H1 (cell line): ENCODE measurements around the gene PDZK1IP1. TPM values are rescaled to one million over a fixed set of nuclear protein-coding genes. Genes with fewer than 3 reads are reported as not detected.

Experiments
- FOSL1 ChIP-seq: IDR thresholded peaks from 2 replicates; pipeline ENCODE4 v1.6.1; 2011; ENCODE audit warnings: mild to moderate bottlenecking, low read depth, low read length, moderate library complexity; ENCODE audit not compliant: insufficient read depth
- HDAC6 ChIP-seq: IDR thresholded peaks from one replicate; pipeline ENCODE4 v1.7.1; 2012; ENCODE audit warnings: low read depth, mild to moderate bottlenecking, inconsistent platforms, low read length, moderate library complexity
- MAFK ChIP-seq: IDR thresholded peaks from 2 replicates; pipeline ENCODE4 v1.6.1; 2012; ENCODE audit warnings: low read depth, mild to moderate bottlenecking, improper control_type of control experiment, low read length
- PHF8 ChIP-seq: fragments of 200-600 bp; sonication (generic); conservative IDR thresholded peaks from 2 replicates; pipeline ENCODE4 v1.7.1; 2012; ENCODE audit warnings: low read depth, mild to moderate bottlenecking, inconsistent platforms, low read length, moderate library complexity
- SRF ChIP-seq: IDR thresholded peaks from 2 replicates; pipeline ENCODE4 v1.6.1; 2011; ENCODE audit warnings: mild to moderate bottlenecking, low read depth, low read length, moderate library complexity
- SUZ12 ChIP-seq: fragments of 200-600 bp; sonication (generic); IDR thresholded peaks from 2 replicates; pipeline ENCODE4 v1.6.1; 2012; ENCODE audit warnings: mild to moderate bottlenecking, inconsistent platforms, low read length, moderate library complexity, mixed read lengths
- ZNF274 ChIP-seq: IDR thresholded peaks from 2 replicates; pipeline ENCODE4 v1.7.0; 2012; ENCODE audit warnings: low read length, borderline replicate concordance; ENCODE audit errors: extremely low read depth
- polyA plus RNA-seq, 7 experiments: library from polyadenylated mRNA; depleted of rRNA in 3 of 7; stranded (reverse) in 5 of 7; unstranded in 2 of 7; fragments of >200 nt in 5 of 7; fragments of 200-250 nt in 2 of 7; gene quantifications; 1 replicate in 5 of 7; 2 replicates in 1 of 7; 4 replicates in 1 of 7; pipeline versions ENCODE4 v1.2.1 to v1.2.3, GENCODE V29; 2011 to 2013; ENCODE audit warnings: missing spikeins in 2 of 7, mixed read lengths in 2 of 7
- total RNA-seq: library from RNA; stranded (reverse); fragmentation: NEBNext Ultra II Directional; extraction: Animal tissue kit (Norgen Biotek cat#: 25700); gene quantifications from 2 replicates; pipeline ENCODE4 v1.2.1, GENCODE V29; 2021
- TF ChIP-seq, protein P1 (sequence below): IDR thresholded peaks from 2 replicates; pipeline ENCODE4 v1.6.1; 2012; ENCODE audit warnings: inconsistent platforms

Gene PDZK1IP1
- total and polyA plus RNA-seq, 2 of the 8 experiments (the other 6 are each of a cell fraction or from before 2014, with no cell fraction given): 0.17 TPM; not detected in 1

- TF ChIP-seq FOSL1: no peak
- no peak for TF ChIP-seq ZNF274
- TF ChIP-seq SUZ12: no peak
- TF ChIP-seq PHF8: no peak
- TF ChIP-seq, protein P1, sequence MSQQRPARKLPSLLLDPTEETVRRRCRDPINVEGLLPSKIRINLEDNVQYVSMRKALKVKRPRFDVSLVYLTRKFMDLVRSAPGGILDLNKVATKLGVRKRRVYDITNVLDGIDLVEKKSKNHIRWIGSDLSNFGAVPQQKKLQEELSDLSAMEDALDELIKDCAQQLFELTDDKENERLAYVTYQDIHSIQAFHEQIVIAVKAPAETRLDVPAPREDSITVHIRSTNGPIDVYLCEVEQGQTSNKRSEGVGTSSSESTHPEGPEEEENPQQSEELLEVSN: no peak
- TF ChIP-seq HDAC6: no peak
- no peak for TF ChIP-seq MAFK
- TF ChIP-seq SRF: no peak
- TF ChIP-seq, all 59 proteins: peak for 0
Observed at GRCh38 chr1:47235806-47236205, 46.0 kb upstream of the PDZK1IP1 start (continued).
